ENCODE measurements around the gene SLC25A48.

The SLC25A48 gene

DNA sequence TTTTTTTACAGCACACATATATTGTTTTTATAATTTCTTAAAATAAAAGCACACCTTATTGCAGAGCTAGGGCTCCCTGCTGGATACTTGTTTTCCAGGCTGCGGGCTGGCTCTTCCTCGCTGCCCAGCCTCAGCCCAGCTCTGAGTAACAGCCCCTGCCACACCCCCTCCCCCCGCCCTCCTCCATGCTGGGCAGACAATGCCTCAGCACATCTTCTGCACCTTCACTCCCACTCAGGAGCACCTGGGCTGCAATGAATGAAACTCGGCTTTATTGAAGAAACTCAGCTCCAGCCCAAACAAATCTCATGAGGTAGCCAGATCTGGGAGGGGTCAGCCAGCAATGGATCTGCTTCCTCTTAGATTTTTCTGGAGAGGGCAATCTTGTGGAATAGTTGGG lies 51.7 kb downstream of the SLC25A48 start:
- DNase-seq = no peak

DNA sequence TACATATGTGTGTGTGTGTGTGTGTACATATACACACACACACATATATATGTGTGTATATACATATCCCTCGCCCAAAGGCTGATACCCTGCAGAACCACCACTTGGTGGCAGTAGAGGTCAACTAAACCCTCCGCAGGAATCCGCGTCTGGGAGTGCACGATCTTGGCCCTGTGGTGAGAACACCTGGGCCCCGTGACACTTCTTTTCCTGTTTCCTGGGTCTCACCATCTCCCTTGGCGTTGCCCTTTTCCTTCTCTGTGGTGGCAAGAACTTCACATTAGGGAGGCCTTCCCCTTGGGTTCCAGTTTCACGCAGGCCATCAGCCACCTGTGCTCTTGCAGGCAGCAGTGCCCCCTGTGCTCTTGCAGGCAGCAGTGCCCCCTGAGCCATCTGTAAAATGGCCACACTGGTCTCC lies 53.0 kb downstream of the SLC25A48 start:
- peak; percentile 16 for DNase-seq

GRCh38 chr5:135887881-135888614 lies 53.6 kb downstream of the SLC25A48 start:
- no peak for DNase-seq

DNA sequence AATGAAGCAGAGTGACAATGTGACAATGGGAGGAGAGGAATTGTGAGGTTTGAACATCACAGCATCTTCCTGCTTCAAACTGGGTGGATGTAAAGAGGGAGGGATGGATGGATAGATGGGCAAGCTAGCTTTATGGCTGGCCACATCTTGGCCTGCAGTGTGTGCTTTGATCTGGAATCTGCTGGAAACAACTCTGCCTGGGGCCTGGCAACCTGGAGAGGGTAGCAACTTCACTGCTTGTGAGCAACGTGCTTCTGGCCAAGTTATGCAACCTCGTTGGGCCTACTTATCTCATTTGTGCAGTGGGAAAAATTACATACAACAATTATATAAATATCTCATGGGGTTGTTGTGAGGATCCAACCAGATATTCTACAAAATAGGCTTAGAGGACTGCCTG lies 55.8 kb downstream of the SLC25A48 start:
- no peak for DNase-seq

GRCh38 chr5:135890867-135891266 lies 56.4 kb downstream of the SLC25A48 start:
- DNase-seq = no peak

GRCh38 chr5:135891268-135891667 lies 56.8 kb downstream of the SLC25A48 start:
- no peak for DNase-seq

- DNase-seq = no peak
Observed at GRCh38 chr5:135891791-135892190, 57.3 kb downstream of the SLC25A48 start.

GRCh38 chr5:135894276-135894675 lies 59.8 kb downstream of the SLC25A48 start:
- no peak for DNase-seq

- no peak for DNase-seq
Observed at GRCh38 chr5:135894789-135895188, 60.3 kb downstream of the SLC25A48 start.

- no peak for DNase-seq
Observed at GRCh38 chr5:135895474-135896006, 61.1 kb downstream of the SLC25A48 start, which contains the start of gene IL9. TSS of gene IL9 (minus strand) at chr5:135895841. CDS start at chr5:135895816, 25 bp downstream.

DNA sequence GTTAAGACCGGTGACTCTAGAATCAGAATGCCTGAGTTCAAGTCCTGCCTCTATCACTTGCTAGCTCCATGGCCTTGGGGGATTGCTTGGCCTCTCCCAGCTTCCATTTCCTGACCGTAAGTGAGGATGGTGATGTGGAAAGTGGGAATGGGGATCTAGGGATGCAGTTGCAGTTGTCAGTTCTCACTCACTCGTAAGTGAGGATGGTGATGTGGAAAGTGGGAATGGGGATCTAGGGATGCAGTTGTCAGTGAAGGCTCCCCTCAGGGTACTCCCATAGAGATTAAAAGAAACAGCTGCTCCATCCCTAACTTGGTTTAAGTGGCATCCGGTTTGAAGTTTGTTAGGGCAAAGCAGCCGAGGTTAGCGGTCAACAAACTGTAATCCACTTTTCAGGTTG lies 64.2 kb downstream of the SLC25A48 start:
- DNase-seq = no peak

DNA sequence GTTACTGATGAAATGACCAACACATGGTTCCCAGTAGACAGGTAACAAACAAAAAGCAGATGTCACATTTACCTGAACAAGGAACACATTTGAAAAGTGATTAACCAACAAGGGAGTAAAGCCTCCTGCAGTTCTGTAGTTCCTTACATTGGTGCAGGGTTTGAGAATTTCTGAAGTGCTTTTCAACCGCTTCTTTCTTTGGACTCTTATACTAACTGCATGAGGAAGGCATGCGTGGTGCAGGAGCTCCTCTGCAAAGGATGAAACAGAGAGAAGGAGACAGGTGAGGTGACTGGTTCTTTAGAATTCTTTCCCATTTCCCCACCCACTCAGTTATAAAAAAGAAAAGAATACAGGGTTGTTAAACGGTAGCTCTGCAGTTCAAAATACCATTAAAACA lies 65.8 kb downstream of the SLC25A48 start:
- no peak for DNase-seq

DNA sequence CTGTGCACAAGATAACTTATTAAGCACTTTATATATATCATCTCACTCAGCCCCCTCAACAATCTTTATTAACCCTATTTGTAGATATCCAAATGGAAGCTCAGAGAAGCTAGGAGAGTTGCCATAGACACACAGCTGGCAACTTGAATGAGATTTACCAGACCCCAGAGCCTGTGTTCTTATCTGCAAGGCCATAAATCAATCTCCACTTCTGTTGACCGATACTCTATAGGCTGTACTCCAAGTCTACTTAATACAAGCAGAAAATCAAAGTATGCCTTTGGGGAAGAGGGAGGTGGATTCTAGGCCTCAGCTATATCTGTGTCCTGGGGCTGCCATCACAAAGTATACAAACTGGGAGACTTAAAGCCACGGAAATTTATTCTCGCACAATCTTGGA lies 67.2 kb downstream of the SLC25A48 start:
- DNase-seq = no peak

DNA sequence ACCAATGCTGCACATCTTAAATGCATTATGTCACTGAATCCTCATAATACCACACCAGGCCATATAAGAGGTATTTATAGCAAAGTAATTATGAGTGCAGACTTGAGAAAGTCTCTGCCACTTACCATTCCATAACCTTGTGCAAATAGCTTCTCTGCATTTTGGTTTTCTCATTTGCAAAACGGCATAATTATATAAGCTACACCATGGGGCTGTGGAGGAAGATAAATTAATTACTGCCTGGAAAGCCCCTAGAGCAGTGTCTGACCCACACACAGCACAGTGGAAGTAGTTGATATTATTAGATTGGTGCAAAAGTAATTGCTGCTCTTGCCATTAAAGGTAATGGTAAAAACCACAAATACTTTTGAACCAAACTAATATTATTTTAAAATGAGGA lies 70.7 kb downstream of the SLC25A48 start:
- no peak for DNase-seq

DNA sequence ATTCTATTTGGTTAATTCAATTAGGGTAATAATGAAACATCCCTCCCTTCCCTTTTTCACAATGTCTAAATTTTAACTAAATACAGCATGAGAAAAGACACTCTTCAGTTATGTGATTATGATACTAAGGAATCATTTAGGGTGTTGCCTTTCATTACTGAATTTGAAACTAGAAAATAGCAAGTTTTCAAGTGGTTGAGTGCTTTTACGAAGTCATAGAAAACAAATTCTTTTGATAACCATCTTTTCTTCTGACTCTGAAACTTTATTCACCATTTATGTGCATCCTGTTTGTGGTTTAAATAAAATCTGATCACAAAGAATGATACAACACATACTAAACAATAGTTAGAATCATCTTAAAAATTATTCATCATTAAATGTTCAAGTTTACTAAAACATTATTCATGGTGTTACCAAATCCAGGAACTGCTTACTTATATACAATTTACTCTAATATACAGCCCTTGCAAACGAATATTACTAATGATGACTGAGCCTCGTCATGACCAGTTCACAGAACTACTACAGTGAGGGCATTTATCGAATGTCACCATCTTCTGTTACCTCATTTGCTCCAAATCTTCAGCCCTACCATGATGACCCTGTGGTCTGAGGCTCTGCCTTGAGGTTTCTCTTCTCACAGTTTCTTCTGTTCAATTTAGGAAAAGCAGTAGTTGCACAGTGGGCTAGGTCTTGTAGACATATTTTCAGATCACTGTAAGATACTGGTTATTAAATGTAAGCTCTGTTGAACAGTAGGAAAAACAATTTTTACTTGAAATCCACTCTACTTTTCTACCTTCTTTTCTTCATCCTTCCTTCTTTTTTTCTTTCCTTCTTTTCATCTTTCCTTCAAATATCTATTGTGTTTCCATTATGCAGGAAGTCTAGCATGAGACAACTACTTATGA lies 79.5 kb downstream of the SLC25A48 start:
- DNase-seq = no peak

- DNase-seq = no peak
Observed at GRCh38 chr5:135915466-135916001, 81.1 kb downstream of the SLC25A48 start.

DNA sequence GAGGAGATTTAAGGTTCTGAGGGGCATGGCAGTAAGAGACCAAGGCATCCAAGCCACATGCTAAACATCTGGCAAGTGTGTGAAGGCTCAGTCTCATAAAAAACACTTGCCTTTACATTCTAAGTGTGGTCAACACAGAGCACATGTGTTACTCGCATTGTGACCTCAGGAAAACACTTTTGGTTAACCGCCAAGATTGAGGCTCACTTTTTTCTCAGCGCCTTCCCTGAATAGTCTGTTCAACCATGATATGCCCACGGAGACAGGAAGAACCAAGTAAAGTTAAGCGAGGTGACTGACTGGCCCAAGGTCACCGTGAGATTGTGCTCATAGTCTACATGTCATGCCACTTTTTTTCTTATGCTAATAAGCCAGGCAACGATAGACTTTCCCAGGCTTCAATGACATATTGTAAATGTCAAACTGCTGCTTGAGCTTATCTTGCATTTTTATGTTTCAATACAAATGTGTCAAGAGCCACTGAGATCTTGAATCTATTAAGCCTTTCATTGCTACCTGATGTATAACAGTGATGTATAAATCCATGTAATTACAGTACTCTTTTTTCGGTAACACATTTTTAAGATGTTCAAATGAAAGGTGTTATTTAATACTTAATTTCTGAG lies 82.3 kb downstream of the SLC25A48 start:
- DNase-seq = no peak

DNA sequence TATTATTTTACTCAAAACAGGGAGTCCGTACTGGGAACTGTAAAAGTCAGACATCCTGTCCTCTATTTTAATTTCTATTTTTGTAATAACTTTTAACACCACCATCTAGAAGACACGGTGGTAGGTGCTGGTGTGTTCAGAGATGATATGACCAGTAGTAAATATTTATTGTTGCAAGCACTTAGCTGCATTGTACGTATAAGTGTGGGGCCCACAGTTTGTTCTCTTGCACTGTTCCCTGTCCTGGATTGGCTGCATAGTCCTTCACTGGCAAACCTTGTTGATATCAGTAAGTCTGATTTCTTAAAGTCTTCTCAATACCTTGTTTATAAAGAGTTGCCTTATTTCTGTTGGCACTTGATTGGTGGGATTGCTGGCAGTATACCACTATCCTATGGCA lies 85.7 kb downstream of the SLC25A48 start:
- DNase-seq = no peak

DNA sequence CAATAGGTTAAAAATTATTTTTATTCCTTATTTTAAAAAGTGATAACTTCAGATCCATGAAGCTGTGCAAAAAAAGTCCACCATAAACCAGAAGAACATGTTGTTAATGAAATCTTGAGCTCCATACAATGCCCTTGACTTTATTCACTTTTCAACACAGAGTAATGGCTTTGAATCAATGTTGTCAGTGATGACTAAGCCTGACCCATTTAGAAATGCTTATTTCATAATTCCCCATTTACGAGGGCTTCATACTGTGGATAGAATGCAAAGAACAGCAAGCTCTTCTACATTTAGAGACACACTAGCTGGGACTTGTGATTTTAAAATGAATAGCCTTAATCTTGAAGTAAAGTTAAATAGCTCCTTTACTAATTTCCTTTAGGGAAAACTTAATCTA lies 86.9 kb downstream of the SLC25A48 start:
- no peak for DNase-seq

- DNase-seq = no peak
Observed at GRCh38 chr5:135930029-135930948, 95.8 kb downstream of the SLC25A48 start.

- DNase-seq = no peak
Observed at GRCh38 chr5:135930949-135931295, 96.5 kb downstream of the SLC25A48 start.

- DNase-seq = no peak
Observed at GRCh38 chr5:135934939-135935338, 100.5 kb downstream of the SLC25A48 start.
